Measurements from ENCODE around the gene F2.

F2 gene

DNA sequence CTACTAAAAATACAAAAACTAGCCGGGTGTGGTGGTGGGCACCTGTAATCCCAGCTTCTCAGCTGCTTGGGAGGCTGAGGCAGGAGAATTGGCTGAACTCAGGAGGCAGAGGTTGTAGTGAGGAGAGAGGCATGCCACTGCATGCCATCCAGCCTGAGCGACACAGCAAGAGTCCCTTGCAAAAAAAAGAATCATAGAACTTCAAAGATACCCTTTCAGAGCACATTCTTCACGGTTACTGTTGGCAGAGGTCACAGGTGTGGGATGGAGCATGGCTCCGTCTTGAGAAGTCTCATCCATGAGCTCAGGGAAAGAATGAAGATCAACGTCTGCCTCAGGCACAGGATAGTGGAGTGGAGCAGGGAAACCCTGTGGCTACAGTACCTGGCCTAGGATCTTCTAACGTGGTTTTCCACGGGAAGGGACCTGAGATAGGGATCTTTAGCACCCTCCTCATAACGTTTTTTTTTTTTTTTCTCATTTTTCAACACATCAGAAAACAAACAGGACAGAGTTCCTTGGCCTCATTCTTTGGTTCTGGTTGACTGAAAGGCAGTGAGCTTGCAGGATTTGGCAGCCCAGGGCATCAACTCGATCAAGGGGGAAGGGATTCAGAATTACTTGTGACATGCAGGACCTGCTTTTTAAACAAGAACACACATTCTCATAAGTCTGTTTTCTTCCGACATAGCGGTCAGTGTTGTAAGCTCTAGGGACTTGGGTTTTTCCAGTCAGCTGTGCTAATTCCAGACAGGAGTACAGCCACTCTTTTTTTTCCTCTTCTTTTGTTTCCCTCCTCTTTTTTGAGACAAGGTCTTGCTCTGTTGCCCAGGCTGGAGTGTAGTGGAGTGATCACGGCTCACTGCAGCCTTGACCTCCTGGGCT is 22.8 kb downstream of the F2 start:
- DNase-seq (ENCODE audit: low read depth in 1 of 2, low spot score in 1 of 2) = no peak

DNA sequence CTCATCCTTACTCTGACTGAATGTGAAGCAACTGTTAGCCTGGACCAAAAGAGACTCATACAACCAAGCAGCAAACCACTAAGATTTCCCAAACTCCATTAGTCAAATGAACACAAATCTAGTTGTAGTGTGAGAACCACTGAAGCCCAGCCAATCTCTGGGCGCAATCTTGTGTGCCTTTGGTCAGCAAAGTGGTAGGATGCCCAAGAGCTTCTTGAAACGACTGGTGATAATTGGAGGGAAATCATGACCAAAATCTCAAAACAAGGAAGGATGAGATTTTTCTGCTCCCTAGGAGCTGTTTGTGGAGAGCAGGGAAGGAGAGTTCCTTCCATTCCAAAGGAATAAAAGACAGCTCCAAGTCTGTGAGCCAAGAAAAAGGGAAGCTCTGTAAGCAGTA is 24.0 kb downstream of the F2 start:
- no peak for DNase-seq (ENCODE audit: low read depth in 1 of 2, low spot score in 1 of 2)

DNA sequence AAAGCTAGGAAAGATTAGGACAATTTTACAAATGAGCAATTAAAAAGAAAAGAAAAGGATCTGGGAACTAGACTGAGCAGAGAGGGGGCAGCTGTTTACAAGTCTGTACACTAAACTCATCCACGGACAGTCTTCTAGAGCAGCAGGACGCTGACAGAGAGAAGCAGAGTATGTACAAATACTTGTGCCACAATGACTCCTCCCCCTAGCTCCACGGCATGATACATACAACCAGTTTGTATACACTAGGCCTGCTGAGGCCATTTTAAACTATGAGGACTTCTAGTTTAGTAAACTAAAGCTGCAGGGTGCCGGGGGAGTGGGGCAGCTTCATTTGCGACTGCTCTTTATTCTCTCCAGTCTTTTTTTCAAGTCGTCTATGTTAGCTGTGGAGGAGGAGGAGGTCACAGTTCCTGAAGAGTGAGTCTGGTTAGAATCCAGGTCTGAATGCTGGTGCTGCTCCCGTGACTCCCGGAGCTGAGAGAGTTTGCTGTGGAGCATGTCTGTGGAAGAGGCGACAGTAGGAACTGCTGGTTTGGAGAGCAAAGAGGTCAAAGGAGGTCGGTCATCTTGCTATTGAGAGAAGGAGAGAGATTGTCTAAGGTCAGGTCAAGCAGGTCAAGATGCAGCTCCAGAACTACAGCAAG is 24.8 kb downstream of the F2 start:
- DNase-seq (ENCODE audit: low read depth in 1 of 2, low spot score in 1 of 2) = no peak

DNA sequence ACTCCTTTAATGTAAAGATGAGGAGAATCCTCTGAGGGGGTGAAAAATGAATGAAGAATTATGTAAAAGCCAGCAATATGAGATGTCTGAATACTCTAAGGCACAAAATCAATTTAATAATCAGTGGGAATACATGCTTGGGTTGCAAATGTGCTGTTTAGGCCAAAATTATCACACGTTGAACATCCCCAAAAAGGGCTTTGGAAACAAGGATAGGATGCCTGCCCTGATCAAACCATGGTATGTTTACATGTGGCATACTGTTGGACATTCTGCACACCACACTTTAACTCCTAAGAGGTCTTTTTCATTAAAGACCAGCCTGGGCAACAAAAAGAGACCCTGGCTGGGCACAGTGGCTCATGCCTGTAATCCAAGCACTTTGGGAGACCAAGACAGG is 26.3 kb downstream of the F2 start:
- DNase-seq (ENCODE audit: low read depth in 1 of 2, low spot score in 1 of 2) = no peak

DNA sequence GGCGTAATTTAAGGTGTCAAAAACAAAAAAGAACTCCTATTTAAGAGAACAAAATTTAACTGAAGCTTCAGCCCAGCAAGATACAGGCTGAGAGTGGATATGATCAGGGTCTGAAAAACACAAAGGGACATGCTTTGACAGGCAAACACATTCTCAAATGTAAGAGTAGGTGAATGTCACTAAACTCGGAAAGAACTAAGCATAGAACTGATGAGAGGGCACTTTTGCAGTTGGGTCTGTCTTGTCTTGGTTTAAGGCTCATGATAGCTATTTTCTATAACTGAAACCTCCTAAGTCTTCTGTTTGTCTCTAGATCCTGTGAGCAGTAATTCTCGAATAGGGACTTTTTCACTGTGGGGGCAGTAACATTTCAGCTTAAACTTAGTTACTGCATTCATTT is 27.0 kb downstream of the F2 start:
- no peak for DNase-seq (ENCODE audit: low read depth in 1 of 2, low spot score in 1 of 2)

DNA sequence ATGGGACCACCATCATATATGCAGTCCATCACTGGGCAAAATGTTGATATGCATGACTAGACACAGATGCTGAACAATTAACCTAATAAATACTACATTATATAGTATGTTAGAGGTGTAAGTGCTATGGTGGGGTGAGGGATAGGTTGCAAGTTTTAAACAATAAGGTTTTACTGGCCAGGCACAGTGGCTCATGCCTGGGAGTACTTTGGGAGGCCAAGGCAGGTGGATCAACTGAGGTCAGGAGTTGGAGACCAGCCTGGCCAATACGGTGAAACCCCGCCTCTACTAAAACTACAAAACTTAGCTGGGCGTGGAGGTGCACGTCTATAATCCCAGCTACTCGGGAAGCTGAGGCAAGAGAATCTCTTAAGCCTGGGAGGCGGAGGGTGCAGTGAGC is 28.1 kb downstream of the F2 start:
- no peak for DNase-seq (ENCODE audit: low read depth in 1 of 2, low spot score in 1 of 2)

DNA sequence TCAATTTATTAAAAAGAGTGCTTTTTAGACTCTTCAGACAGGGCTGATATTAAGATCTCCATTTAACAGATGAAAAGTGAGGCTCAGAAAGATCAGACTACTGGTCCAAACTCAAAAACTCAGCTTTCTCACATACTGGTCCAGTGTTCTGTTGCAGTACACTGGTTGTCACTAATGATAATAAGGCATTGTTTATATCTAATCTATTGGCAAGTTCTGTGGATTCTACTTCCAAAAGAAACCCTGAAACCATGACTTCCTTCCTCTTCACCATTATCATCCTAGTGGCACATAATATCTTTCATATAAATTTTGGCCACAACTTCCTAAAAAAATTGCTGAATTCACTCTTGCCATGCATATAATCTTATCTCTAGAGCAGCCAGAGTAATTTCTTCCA is 36.9 kb downstream of the F2 start:
- DNase-seq (ENCODE audit: low read depth in 1 of 2, low spot score in 1 of 2) = no peak

DNA sequence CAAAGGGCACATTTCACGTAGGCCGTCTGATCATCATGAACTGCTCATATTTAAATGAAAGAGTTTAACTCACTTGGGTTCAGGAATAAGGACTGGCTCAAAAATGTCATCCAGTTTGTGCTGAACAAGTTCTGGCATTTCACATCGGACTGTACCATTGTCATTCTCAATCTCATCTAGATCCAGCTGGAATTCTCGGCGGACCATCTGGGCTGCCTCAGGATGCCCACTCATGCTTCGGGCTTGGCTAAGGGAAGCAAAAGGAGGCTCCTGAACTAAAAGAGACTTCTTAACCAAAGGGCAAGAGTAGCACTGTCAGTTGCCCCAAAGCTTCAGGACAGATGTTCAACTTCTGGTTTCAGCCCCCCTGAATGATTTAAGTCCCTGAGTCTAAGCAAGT is 40.2 kb downstream of the F2 start:
- DNase-seq (ENCODE audit: low read depth in 1 of 2, low spot score in 1 of 2) = no peak

DNA sequence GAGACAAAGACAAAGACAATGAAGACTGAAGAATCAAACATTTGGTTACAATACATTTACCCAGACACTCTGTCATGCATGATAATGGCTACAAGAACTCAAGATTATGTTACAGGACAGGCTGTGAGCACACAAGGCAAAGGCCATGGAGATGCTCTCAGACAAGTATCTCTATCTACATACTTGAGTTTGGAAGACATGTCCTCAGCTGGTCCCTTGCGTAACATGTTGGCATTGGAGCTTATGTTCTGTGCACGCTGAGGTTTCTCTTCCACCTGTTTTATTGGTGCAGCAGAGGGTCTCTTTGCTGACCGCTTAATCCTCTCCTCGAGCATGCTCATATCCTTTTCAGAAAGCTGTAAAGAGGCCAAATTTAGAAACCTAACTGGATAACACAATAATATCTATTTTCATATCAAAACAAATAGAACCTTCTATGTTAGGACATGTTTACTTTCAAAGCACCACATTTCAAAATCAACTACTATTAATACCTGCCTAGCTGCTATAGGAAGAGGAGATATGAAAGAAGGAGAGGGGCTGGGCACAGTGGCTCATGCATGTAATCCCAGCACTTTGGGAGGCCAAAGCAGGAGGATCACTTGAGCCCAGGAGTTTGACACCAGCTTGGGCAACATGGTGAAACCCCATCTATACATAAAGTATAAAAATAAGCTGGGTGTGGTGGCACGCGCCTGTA is 41.6 kb downstream of the F2 start:
- no peak for DNase-seq (ENCODE audit: low read depth in 1 of 2, low spot score in 1 of 2)

DNA sequence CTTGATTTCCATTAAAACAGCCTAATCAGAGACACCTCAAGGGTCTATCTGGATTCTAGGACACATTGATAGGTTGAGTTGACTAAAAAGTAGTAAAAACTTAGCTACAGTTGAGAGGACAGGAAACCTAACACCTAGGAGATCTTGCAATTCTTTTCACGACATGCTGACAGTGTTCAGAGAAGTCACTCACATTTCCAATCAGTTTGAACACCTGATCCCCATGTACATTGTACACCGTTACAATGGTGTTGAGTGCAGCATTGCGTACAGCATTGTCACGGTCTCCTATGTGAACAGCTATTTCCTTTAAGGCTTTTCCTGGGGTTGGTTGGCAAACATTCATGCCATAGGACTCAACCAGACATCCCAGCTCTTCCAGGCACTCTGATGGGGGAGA is 42.8 kb downstream of the F2 start:
- no peak for DNase-seq (ENCODE audit: low read depth in 1 of 2, low spot score in 1 of 2)

DNA sequence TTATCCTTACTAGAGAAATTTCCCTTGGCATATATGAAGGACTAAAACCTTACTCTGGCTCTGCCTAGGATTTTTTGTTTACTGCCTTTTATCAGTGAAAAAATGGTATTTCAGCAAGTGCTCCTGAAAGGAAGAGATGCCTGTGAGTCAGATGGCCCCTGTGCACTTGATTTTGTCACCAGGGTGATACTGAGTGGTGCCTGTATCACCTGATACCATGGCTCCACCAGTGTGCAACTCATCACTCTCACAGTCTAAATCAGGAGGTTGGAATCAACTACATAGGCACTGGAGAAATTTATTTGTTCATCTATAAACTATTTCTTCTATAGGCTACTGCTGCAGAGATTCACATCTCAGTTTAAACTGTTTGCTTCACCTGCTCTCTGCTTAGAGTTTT is 43.2 kb downstream of the F2 start:
- DNase-seq (ENCODE audit: low read depth in 1 of 2, low spot score in 1 of 2) = no peak

DNA sequence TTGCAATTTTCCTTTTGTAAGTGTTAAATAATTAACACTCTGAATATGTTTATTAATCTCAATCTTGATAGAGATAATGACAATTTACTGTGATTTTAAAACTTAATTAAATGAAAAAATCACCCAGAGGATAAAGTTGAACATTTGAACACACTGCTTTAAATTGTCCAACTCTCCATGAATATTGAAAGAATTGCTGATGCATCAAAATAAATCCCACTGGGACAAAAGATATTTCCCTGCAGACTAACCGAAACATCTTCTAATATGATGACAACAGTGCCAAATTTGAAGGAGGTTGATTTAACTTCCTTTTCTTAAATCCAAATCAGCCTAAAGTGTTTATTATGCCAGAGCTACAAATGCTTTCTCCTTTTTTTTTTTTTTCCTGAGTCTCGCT is 47.6 kb downstream of the F2 start:
- no peak for DNase-seq (ENCODE audit: low read depth in 1 of 2, low spot score in 1 of 2)

DNA sequence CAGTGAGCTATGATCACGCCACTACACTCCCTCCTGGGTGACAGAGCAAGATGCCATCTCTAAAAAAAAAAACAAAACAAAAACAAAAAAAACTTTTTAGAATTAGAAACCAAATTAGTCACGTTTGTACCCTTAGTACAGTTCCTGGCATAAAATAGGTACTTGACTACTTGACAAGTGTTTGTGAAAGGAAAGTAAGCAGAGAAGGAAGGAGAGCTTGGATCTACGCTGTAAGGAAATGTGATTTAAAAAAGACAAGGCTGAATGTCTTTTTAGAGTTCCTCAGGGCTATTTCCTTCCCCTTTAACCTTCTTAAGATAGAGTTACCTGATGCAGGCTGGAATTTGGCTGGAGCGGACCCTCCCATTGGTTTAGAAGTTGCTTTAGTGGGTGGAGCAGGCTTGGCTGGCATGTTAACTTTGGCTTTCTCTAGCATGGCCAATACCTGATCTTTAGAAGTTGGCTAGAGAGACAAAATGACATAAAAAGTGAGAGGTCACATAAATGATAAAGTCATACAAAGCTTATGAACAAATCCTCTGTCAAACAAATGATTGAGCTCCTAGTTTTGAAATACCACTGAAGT is 50.7 kb downstream of the F2 start:
- no peak for DNase-seq (ENCODE audit: low read depth in 1 of 2, low spot score in 1 of 2)

DNA sequence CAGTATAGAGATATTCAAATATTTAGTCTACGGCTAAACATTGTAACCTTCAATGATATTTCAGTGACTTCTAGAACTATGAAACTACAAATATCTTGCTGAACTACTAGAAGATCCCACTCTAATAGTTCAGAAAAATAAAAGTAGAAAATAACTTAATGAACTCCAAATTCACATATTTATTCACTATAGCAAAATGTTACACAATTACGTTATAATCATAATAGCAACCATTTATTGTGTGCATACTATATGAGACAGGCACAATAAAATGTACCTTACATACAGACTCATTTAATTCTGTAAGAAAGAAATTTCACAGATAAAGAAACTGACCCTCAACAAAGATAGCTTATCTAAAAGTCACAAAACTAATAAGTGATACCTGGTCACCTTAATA is 57.9 kb downstream of the F2 start:
- no peak for DNase-seq (ENCODE audit: low read depth in 1 of 2, low spot score in 1 of 2)

DNA sequence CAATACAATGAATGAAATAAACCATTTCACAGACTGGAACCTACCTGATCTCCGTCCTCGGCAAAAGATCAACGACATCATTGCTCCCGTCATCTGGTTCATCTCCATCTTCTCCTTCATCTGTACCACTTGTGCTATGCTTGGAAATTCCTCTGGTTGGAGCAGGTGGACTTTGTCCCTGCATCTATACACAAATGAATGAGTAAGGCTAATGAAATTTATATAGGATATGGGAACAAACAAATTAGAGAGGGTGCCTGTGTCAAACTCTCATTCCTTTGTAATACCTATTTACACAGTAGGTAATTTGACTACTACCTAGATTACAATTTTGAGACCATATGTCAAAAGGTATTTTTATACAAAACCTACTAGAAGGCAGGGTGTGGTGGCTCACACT is 59.4 kb downstream of the F2 start:
- DNase-seq (ENCODE audit: low read depth in 1 of 2, low spot score in 1 of 2) = no peak

Measured in activated T-helper 1 cell treated with anti-CD3 and anti-CD28 coated beads, Interleukin-2, amount 50 U/mL, for 16 hours (primary cell).